GM12878 (cell line): ENCODE data around the gene FAM120B. TPM values are rescaled to one million over a fixed set of nuclear protein-coding genes. Genes with fewer than 3 reads are reported as not detected.

Experiments used
- ATAC-seq: fragments of 200-7000 bp; cut with Tn5 transposase; 3 replicates; pipeline ENCODE4 v1.9.1; 2020; ENCODE audit warnings: mild to moderate bottlenecking, moderate library complexity
- BruUV-seq: library from RNA; stranded (reverse); fragments of 400-500 nt; replicated peaks from 2 replicates; lab custom pipeline; 2021; lab: Mats Ljungman, UMichigan
- CTCF ChIA-PET: fragments of 300-600 bp; sonication (Branson Sonifier 250); formaldehyde crosslinking; extraction: SDS; loops from one replicate; lab custom pipeline; 2021; ENCODE audit warnings: inconsistent platforms; lab: Yijun Ruan, JAX
- POLR2A ChIA-PET: fragments of 350-600 bp; formaldehyde crosslinking; extraction: SDS; loops from one replicate; lab custom pipeline; 2021; ENCODE audit warnings: inconsistent platforms; lab: Charles Lee
- RAD21 ChIA-PET: fragments of 300-600 bp; sonication (Branson Sonifier 250); formaldehyde crosslinking; loops from one replicate; lab custom pipeline; 2023; ENCODE audit warnings: antibody characterized with exemption; ENCODE audit not compliant: unreplicated experiment; lab: Charles Lee
- SMC1A ChIA-PET: fragments of 300-600 bp; sonication (Branson Sonifier 250); formaldehyde crosslinking; loops from one replicate; lab custom pipeline; 2023; ENCODE audit not compliant: unreplicated experiment, uncharacterized antibody; lab: Charles Lee
- DNase-seq: peaks from one replicate; pipeline ENCODE4 v3.0.0-alpha.2; 2011; ENCODE audit warnings: low read depth, low spot score
- FAIRE-seq: peaks from 3 replicates; lab custom pipeline; 2011; peaks lifted over from hg19 to GRCh38; lab: Jason Lieb, UNC
- H2AFZ ChIP-seq: 2 replicates; pipeline ENCODE4 v1.6.0; 2011; ENCODE audit warnings: low read depth, low read length, control low read depth; ENCODE audit not compliant: control insufficient read depth
- H3K27ac ChIP-seq: 2 replicates; pipeline ENCODE4 v1.5.1; 2011; ENCODE audit warnings: control low read depth; ENCODE audit not compliant: control insufficient read depth, insufficient read depth
- H3K27me3 ChIP-seq, 2 experiments: replicated peaks in 1 of 2; 2 replicates each; pipeline versions ENCODE4 v1.6.0 to v1.6.1; 2011; ENCODE audit warnings: low read length in 1 of 2; ENCODE audit not compliant: control insufficient read depth in 2 of 2, insufficient read depth in 2 of 2
- H3K36me3 ChIP-seq, 2 experiments: 2 replicates each; pipeline ENCODE4 v1.5.1; 2011; ENCODE audit warnings: low read length in 1 of 2; ENCODE audit not compliant: control insufficient read depth in 2 of 2, insufficient read depth in 2 of 2
- H3K4me1 ChIP-seq: 2 replicates; pipeline ENCODE4 v1.6.1; 2011; ENCODE audit warnings: mild to moderate bottlenecking, low read length, moderate library complexity, mixed read lengths; ENCODE audit not compliant: control insufficient read depth, insufficient read depth
- H3K4me2 ChIP-seq: 2 replicates; pipeline ENCODE4 v1.6.0; 2011; ENCODE audit warnings: control low read depth; ENCODE audit not compliant: control insufficient read depth, insufficient read depth
- H3K4me3 ChIP-seq: fragments of 200-600 bp; sonication (generic); 2 replicates; pipeline ENCODE4 v1.5.1; 2016
- H3K79me2 ChIP-seq: 2 replicates; pipeline ENCODE4 v1.6.0; 2011; ENCODE audit warnings: low read length; ENCODE audit not compliant: control insufficient read depth, insufficient read depth
- H3K9ac ChIP-seq: 2 replicates; pipeline ENCODE4 v1.8.0; 2011; ENCODE audit warnings: low read length, control low read depth, mixed read lengths; ENCODE audit not compliant: control insufficient read depth, insufficient read depth
- H3K9me3 ChIP-seq: replicated peaks from 3 replicates; pipeline ENCODE4 v1.5.1; 2011; ENCODE audit warnings: mild to moderate bottlenecking, low read length; ENCODE audit not compliant: control insufficient read depth, insufficient read depth
- H4K20me1 ChIP-seq: 2 replicates; pipeline ENCODE4 v1.6.0; 2011; ENCODE audit not compliant: control insufficient read depth, insufficient read depth
- ATF7 ChIP-seq: fragments of 450-650 bp; IDR thresholded peaks from 2 replicates; pipeline ENCODE4 v1.6.1; 2016; ENCODE audit warnings: low read depth, mild to moderate bottlenecking
- BCL11A ChIP-seq: IDR thresholded peaks from 2 replicates; pipeline ENCODE4 v1.6.1; 2011; ENCODE audit warnings: low read depth, low read length
- CHD1 ChIP-seq: IDR thresholded peaks from 2 replicates; pipeline ENCODE4 v1.6.1; 2012; ENCODE audit warnings: low read depth, low read length, improper control_type of control experiment
- EP300 ChIP-seq, 2 experiments: fragments of 150-350 bp in 1 of 2; IDR thresholded peaks; 2 replicates each; pipeline ENCODE4 v1.6.1; 2011 to 2012; ENCODE audit warnings: low read depth in 2 of 2, low read length in 2 of 2, borderline replicate concordance in 1 of 2, improper control_type of control experiment in 1 of 2, inconsistent platforms in 1 of 2; ENCODE audit not compliant: control insufficient read depth in 1 of 2
- HCFC1 ChIP-seq: fragments of 150-350 bp; IDR thresholded peaks from 2 replicates; pipeline ENCODE4 v1.6.1; 2014; ENCODE audit warnings: low read length
- JUNB ChIP-seq: IDR thresholded peaks from 2 replicates; pipeline ENCODE4 v1.6.1; 2016; ENCODE audit warnings: antibody characterized with exemption, mild to moderate bottlenecking
- JUND ChIP-seq: IDR thresholded peaks from 2 replicates; pipeline ENCODE4 v1.6.1; 2012; ENCODE audit warnings: low read depth, mild to moderate bottlenecking, low read length, improper control_type of control experiment, moderate library complexity
- MYC ChIP-seq: IDR thresholded peaks from 2 replicates; pipeline ENCODE4 v1.6.1; 2011; ENCODE audit warnings: mild to moderate bottlenecking, low read length, moderate library complexity, inconsistent platforms; ENCODE audit not compliant: insufficient read depth, insufficient replicate concordance, insufficient read length, severe bottlenecking
- NFIC ChIP-seq: IDR thresholded peaks from 2 replicates; pipeline ENCODE4 v1.6.1; 2012; ENCODE audit warnings: low read depth, mild to moderate bottlenecking, inconsistent platforms, low read length, moderate library complexity
- NFXL1 ChIP-seq: fragments of 450-650 bp; IDR thresholded peaks from 2 replicates; pipeline ENCODE4 v1.6.1; 2017; ENCODE audit warnings: antibody characterized with exemption, mild to moderate bottlenecking, borderline replicate concordance
- TAF1 ChIP-seq: IDR thresholded peaks from 2 replicates; pipeline ENCODE4 v1.6.1; 2011; ENCODE audit warnings: mild to moderate bottlenecking, low read depth, low read length, borderline replicate concordance
- ZNF207 ChIP-seq: fragments of 450-650 bp; IDR thresholded peaks from 2 replicates; pipeline ENCODE4 v1.6.1; 2014; ENCODE audit warnings: antibody characterized with exemption, mild to moderate bottlenecking, borderline replicate concordance
- WGBS: methylation state at CpG from one replicate; pipeline ENCODE4 v1.1.6; 2016; ENCODE audit warnings: low lambda C conversion rate; ENCODE audit not compliant: insufficient replicate concordance, insufficient coverage; ENCODE audit errors: missing lambda C conversion rate; 5-methylcytosine and 5-hydroxymethylcytosine counted together
- in situ Hi-C: fragments of 300-500 bp; cut with MboI; formaldehyde crosslinking; loops from 9 replicates; pipeline ENCODE4 v1.14.3; 2018; ENCODE audit warnings: mixed read lengths
- intact Hi-C: fragments of 100-400 bp; cut with micrococcal nuclease; formaldehyde crosslinking; loops from one replicate; pipeline ENCODE4 v1.14.2; 2022; ENCODE audit not compliant: unreplicated experiment
- polyA plus RNA-seq, 11 experiments: library from polyadenylated mRNA; depleted of rRNA in 4 of 11; unstranded in 6 of 11; stranded (reverse) in 5 of 11; fragments of >200 nt; fragmentation: Nextera tagmentation in 4 of 11; fragmentation: Illumina TruSeq in 1 of 11; extraction: Ambion mirVana in 4 of 11; extraction: Trizol in 1 of 11; gene quantifications; 1 replicate in 1 of 11; 2 replicates in 10 of 11; pipeline versions ENCODE4 v1.2.1 to v1.2.3, GENCODE V29; 2011 to 2016; ENCODE audit warnings: inconsistent platforms in 2 of 11, missing spikeins in 2 of 11, low read depth in 1 of 11
- total RNA-seq, 4 experiments: library from RNA; depleted of rRNA in 3 of 4; stranded (reverse); fragments of >200 nt in 3 of 4; fragmentation: Illumina TruSeq in 1 of 4; extraction: Trizol in 1 of 4; gene quantifications; 2 replicates each; pipeline versions ENCODE4 v1.2.1 to v1.2.3, GENCODE V29; 2013 to 2021
- TF ChIP-seq, protein P1 (sequence below): fragments of 450-650 bp; IDR thresholded peaks from 2 replicates; pipeline ENCODE4 v1.6.1; 2014; ENCODE audit warnings: mild to moderate bottlenecking
- TF ChIP-seq, protein P2 (sequence below): fragments of 450-650 bp; IDR thresholded peaks from 2 replicates; pipeline ENCODE4 v1.6.1; 2016; ENCODE audit warnings: mild to moderate bottlenecking

FAM120B gene
- total and polyA plus RNA-seq, 10 of the 15 experiments (the other 5 are each of a cell fraction or from before 2014, with no cell fraction given): 3.3 to 21.6 (median 15.3) TPM

DNA sequence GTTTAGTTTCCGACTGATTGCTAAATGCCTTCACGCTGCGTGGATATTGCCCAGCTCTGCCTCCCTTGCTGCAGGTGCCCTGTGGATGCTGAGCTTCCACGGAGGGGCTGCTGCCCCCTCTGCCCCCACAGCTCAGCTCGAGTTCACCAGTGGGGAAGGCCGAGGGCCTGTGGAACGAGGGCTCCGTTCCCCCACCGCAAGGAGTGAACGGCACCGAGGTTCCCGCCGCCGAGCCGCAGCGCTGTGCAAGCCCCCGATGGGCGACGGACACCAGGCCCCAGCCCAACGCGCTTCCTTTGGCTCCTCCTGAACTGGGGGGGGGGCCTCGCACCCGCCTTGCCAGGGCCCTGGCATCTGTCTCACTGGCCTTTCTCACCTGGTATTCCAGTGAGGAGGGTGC, 33.4 kb upstream of the FAM120B start:
- H3K4me3 ChIP-seq: no peak overlapping the region
- no peak overlapping the region for H3K4me2 ChIP-seq
- H3K27me3 ChIP-seq: no peaks in the 10 kb centered on the region; a peak in 1 of 4 replicates
- in situ Hi-C loops: no loop called here
- no peak overlapping the region for H2AFZ ChIP-seq
- no TSS peak for BruUV-seq
- DNase-seq: no peak
- H4K20me1 ChIP-seq: no peaks in the 10 kb centered on the region
- RAD21 ChIA-PET: no interaction called here
- H3K4me1 ChIP-seq: peaks cover 13% of the 10 kb centered on the region
- no peak for FAIRE-seq
- no peak for ATAC-seq
- intact Hi-C loops: loop anchor here (2.0 kb wide), 1 partner anchor 18 kb away; the partner anchor contains the start of gene DLL1
- CTCF ChIA-PET: no interaction called here
- H3K9ac ChIP-seq: no peak overlapping the region
- TF ChIP-seq ATF7: no peak
- TF ChIP-seq BCL11A: no peak
- SMC1A ChIA-PET: interaction anchor here (1.4 kb wide), 1 partner anchor 19 kb away, joined by 5 read pairs; no protein-coding TSS in a partner anchor
- H3K27ac ChIP-seq: no peak overlapping the region
- H3K9me3 ChIP-seq: no peaks in the 10 kb centered on the region; the same call in 2 of the 3 replicates
- H3K36me3 ChIP-seq: no peaks in the 10 kb centered on the region
- POLR2A ChIA-PET: no interaction called here
- no peaks in the 10 kb centered on the region for H3K79me2 ChIP-seq
- WGBS: 89% methylated on average over 16 of the region's 23 CpGs

DNA sequence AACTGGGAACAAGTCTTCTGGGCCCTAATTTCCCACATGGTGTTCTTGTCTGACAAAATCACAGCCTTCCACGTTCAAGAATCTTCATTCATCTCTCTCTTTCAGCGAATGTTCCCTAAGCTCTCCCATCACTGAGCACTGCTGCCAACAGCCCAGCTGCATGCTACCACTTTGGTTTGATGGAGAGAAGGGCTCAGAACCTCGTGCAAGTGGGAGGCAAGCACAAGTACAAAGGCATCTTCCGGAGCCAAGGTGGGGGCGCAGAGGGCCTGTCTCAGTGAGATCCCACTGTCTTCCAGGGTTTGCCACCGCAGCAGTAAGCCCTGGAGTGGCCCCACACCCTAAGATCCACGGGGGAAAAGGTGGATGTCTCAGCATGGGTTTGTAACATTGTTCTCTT, 32.9 kb upstream of the FAM120B start:
- CTCF ChIA-PET: no interaction called here
- POLR2A ChIA-PET: no interaction called here
- in situ Hi-C loops: no loop called here
- Histone ChIP-seq H2AFZ (no peak overlapping the region), H3K4me2 (no peak overlapping the region), H3K27ac (no peak overlapping the region), H3K4me1 (peaks cover 13% of the 10 kb centered on the region), H3K27me3 (no peaks in the 10 kb centered on the region; a peak in 1 of 4 replicates), H3K9ac (no peak overlapping the region), H3K9me3 (no peaks in the 10 kb centered on the region; the same call in 2 of the 3 replicates), H3K36me3 (no peaks in the 10 kb centered on the region), H3K4me3 (no peak overlapping the region), H4K20me1 (no peaks in the 10 kb centered on the region), H3K79me2 (no peaks in the 10 kb centered on the region)
- FAIRE-seq (no peak), DNase-seq (no peak), ATAC-seq (no peak)
- WGBS: 74% methylated on average over 7 of the region's 7 CpGs
- SMC1A ChIA-PET: no interaction called here
- intact Hi-C loops: loop anchor here (2.0 kb wide), 1 partner anchor 17 kb away; the partner anchor contains the start of gene DLL1
- no TSS peak for BruUV-seq
- TF ChIP-seq NFXL1: no peak
- TF ChIP-seq CHD1: no peak
- TF ChIP-seq, protein P1, sequence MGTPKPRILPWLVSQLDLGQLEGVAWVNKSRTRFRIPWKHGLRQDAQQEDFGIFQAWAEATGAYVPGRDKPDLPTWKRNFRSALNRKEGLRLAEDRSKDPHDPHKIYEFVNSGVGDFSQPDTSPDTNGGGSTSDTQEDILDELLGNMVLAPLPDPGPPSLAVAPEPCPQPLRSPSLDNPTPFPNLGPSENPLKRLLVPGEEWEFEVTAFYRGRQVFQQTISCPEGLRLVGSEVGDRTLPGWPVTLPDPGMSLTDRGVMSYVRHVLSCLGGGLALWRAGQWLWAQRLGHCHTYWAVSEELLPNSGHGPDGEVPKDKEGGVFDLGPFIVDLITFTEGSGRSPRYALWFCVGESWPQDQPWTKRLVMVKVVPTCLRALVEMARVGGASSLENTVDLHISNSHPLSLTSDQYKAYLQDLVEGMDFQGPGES: no peak
- TF ChIP-seq, protein P2, sequence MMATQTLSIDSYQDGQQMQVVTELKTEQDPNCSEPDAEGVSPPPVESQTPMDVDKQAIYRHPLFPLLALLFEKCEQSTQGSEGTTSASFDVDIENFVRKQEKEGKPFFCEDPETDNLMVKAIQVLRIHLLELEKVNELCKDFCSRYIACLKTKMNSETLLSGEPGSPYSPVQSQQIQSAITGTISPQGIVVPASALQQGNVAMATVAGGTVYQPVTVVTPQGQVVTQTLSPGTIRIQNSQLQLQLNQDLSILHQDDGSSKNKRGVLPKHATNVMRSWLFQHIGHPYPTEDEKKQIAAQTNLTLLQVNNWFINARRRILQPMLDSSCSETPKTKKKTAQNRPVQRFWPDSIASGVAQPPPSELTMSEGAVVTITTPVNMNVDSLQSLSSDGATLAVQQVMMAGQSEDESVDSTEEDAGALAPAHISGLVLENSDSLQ: no peak
- no peak for TF ChIP-seq ZNF207
- TF ChIP-seq MYC: no peak
- no peak for TF ChIP-seq TAF1
- no peak for TF ChIP-seq HCFC1
- no peak for TF ChIP-seq JUND
- no peak for TF ChIP-seq NFIC
- TF ChIP-seq EP300 (IDR thresholded peaks at IDR 0.05; ENCODE audit: borderline replicate concordance in 1 of 2, control insufficient read depth in 1 of 2, low read depth in 2 of 2, low read length in 2 of 2): no peak
- no peak for TF ChIP-seq JUNB
- RAD21 ChIA-PET: no interaction called here
